ENCODE data around the gene CDH20.

The CDH20 gene

GRCh38 chr18:61542596-61542995 lies 209.4 kb downstream of the CDH20 start:
- no peak for DNase-seq

GRCh38 chr18:61543518-61543917 lies 210.3 kb downstream of the CDH20 start:
- no peak for DNase-seq

- DNase-seq: peak; percentile 10
These were observed 210.9 kb downstream of the CDH20 start for GRCh38 chr18:61544178-61544577.

- no peak for DNase-seq
These were observed 212.3 kb downstream of the CDH20 start for GRCh38 chr18:61545281-61546245.

GRCh38 chr18:61546590-61546989 lies 213.4 kb downstream of the CDH20 start:
- no peak for DNase-seq

- DNase-seq: no peak
These were observed 216.2 kb downstream of the CDH20 start for GRCh38 chr18:61549416-61549815.

- DNase-seq: no peak
These were observed 216.7 kb downstream of the CDH20 start for GRCh38 chr18:61549889-61550288.

GRCh38 chr18:61551586-61551985 lies 218.4 kb downstream of the CDH20 start:
- peak; percentile 33 for DNase-seq

GRCh38 chr18:61553045-61553659 lies 219.9 kb downstream of the CDH20 start:
- no peak for DNase-seq

GRCh38 chr18:61554117-61554776 lies 221.0 kb downstream of the CDH20 start:
- DNase-seq: no peak

- no peak for DNase-seq
These were observed 221.7 kb downstream of the CDH20 start for GRCh38 chr18:61554946-61555361.

GRCh38 chr18:61556316-61556715 lies 223.1 kb downstream of the CDH20 start:
- no peak for DNase-seq

- DNase-seq: no peak
These were observed 223.6 kb downstream of the CDH20 start for GRCh38 chr18:61556862-61557261.

GRCh38 chr18:61569176-61569892 lies 236.1 kb downstream of the CDH20 start:
- DNase-seq: no peak

GRCh38 chr18:61570070-61570469 lies 236.8 kb downstream of the CDH20 start:
- DNase-seq: no peak

GRCh38 chr18:61572084-61572655 lies 238.9 kb downstream of the CDH20 start:
- DNase-seq: no peak

- DNase-seq: no peak
These were observed 239.6 kb downstream of the CDH20 start for GRCh38 chr18:61572871-61573270.

- DNase-seq: no peak
These were observed 241.4 kb downstream of the CDH20 start for GRCh38 chr18:61574665-61575064.

- no peak for DNase-seq
These were observed 242.2 kb downstream of the CDH20 start for GRCh38 chr18:61575419-61575818.

GRCh38 chr18:61578846-61579245 lies 245.6 kb downstream of the CDH20 start:
- no peak for DNase-seq

- DNase-seq: no peak
These were observed 246.4 kb downstream of the CDH20 start for GRCh38 chr18:61579581-61579980.

GRCh38 chr18:61580046-61580445 lies 246.8 kb downstream of the CDH20 start:
- no peak for DNase-seq
